ENCODE measurements around the gene DSEL.

DSEL gene

DNA sequence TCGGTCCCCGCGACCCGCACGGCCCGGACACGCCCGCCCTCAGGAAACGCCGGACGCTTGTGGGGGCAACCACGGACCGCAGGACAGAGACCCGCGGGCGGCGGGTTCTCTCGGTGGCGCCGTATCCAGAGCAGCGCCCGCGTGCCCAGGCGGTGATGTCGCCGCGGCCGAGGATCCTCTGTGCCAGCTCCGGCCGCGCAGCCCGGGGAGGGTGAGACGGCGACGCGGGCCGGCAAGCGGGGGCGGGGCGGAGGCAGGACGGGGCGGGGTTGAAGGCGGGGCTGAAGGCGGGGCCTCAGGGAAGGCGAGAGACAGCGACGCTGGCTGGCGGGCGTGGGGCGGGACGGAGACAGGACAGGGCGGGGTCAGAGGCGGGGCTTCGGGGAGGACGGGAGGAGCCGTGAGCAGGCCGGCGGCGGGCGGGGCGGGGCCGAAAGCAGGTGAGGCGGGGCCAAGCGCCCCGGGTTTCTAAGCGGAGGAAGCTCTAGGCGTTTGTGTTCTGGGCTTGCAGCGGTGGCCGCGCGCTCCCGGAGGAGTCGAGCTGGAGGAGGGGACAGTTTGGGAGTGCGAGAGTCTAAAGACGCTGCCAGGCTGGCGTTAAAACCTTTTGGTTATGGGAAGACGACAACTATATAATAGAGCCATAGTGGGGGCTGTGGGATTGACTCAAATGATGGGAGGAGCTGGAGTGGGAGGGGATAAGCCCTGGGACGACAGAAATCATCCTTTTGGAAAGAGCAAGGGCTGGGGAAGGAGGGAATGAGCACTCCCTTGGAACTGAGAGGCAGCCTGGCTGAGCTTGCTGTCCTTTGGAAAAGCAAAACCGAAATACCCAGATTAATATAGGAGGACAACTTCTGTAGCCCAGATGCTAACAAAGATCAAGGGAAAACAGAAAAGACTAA lies at the start of gene DSEL:
TSS of gene DSEL (minus strand) at position 182 of the 905 bp plus-strand sequence. CDS start 2,112 bp downstream, outside the sequence.
- peak; percentile 99 for DNase-seq (ENCODE audit: low read depth in 2 of 2)

DNA sequence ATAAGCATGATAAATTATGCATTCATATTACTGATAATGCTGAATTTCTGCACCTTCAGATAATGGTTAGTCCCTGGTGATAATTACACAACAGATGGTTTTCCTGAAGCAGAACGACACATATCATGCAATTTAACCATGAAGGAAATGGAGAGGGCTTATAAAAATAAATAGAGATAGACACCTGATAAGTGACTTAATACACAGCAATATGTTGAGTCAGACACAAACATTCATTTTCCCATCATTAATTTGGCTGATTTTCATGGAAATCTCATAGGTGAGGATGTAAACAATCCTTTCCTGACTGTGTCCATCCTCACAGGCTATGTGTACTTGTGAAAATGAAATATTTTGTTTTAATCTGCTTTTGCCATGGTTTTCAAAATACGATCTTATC lies 36.9 kb upstream of the DSEL start:
- DNase-seq (ENCODE audit: low read depth in 2 of 2), result no peak

DNA sequence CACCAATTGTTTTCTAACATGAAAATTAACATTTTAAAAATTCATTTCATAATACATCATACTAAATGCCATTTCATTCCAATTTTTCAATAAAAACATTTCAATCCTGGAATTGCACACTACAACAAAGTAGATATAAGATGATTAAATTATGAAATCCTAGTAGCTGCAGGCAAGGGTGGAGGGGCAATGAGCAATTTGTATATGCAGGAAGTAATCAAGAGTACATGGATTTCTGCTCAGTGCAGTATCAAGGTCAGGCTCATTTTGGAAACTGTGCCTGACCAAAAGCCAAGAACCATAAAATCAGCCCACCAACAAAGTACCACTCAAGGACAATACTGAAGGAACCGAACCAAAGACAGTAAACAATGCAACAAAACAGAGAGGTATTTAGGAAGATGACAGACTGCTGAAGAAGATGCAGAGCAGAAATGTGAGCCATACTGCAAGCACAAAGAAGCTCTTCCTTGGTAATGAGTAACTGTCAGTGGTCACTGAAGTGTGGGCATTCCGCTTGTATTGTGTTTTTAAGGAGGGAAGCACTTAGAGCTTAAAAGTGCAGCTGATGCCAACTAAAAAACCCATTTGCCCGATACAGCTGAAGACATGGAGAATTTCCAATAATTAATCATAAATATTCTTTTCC lies 34.5 kb upstream of the DSEL start:
- no peak for DNase-seq (ENCODE audit: low read depth in 2 of 2)

DNA sequence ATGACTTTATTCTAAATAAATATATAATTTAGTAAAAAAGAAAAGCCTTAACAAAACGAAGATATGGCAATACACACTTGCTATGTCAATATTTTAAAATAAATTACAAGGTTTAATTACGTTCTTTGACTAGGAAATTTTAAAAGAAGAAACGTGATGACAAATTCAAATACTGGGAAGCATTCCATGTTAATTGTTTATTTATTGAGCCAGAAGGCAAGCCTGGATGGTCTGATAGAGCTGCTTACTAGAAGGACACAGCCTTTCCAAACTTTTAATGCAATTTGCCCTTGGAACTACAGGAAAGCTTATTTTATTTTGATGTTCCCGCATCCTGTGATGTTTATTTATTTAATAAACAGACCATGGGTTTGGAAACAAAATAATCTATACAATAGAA lies 33.4 kb upstream of the DSEL start:
- DNase-seq (ENCODE audit: low read depth in 2 of 2), result no peak

DNA sequence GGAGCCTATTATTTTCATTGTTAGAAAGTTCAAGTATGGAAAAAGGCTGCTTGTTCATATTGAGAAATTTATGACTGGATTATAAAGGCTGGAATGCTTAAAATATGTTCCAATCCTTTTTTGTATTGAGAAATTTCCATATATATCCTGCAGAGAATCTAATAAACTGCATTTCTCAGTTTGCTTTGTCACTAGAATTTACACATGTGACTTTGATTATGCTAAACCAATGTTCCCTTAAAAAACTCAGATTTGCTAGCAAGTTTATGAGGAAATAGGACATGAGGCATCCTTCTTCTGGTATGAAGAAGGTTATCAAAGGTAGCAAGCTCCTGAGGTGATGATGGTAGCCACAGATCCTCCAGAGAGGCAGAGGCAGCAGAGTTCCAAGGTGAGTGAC lies 29.2 kb upstream of the DSEL start:
- no peak for DNase-seq (ENCODE audit: low read depth in 2 of 2)

DNA sequence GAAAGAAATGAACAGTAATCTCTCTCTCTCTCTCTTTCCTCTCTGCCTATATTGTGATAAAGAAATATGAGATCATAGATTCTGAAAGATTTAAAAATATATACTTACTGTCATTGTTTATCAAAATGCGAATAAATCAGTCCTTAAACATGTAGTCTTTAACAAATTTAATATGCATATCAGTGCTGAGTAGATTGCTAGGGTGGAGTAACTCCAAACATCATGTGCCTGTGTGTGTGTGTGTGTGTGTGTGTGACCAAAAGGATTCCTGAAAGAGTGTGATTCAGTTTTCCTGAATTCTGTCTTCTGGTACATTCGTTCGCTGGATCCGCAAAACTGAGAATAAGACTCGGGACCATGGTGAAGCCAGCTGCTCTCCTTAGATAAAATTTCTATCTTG lies 24.0 kb upstream of the DSEL start:
- DNase-seq (ENCODE audit: low read depth in 2 of 2), result no peak

DNA sequence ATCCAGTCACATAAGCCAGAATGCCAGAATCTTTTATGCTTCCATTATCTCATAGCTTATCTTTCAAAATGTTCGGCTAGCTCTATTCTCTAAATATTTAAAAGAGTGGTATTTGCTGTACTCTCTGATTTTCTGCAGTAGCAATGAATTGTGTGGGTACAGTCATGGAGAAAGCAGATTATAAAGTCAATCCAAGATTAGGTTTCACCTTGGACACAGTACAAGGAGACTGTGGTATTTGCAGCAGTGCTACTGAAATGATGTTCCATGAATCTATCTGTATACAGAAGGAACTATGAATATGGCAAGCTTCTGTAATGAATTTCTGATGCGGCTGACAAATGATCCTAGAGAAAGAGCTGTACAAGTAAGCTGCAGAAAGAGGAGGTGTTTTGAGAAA lies 15.4 kb upstream of the DSEL start:
- no peak for DNase-seq (ENCODE audit: low read depth in 2 of 2)

DNA sequence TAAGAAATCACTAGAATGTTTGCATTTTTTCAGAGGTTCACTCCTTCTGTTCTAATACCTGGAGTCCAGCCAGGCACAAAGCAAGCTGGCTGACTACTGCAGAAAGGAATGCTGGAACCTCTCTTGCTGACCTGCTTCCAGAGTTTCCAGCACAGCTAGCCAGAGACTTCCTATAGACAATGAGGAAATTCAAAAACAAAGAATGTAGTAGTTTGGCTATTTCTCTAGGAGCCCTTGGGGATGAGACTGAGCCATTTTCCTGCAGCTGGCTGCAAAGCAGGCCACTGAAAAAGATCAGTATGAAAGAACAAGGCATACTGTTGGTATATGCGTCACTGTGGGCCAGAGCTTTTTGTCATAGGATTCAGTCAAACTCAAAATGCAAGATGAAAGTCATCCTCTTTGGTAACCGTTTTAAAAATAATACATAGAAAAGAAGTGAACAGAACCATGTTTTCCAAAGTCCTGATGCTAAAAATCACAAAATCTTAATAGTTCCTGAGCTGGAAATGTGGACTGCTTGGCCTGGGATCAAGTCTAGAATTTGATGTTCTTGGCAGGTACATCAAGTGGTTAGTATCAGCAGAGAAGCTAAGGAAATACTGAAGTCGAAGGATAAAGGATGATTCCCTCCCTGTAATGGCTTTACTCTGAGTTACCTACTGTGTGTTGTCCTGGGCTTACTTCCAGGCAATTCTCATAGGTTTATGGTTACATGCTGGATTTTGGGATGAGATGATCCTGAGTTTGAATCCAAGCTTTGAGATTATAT lies 9.0 kb upstream of the DSEL start:
- no peak for DNase-seq (ENCODE audit: low read depth in 2 of 2)

DNA sequence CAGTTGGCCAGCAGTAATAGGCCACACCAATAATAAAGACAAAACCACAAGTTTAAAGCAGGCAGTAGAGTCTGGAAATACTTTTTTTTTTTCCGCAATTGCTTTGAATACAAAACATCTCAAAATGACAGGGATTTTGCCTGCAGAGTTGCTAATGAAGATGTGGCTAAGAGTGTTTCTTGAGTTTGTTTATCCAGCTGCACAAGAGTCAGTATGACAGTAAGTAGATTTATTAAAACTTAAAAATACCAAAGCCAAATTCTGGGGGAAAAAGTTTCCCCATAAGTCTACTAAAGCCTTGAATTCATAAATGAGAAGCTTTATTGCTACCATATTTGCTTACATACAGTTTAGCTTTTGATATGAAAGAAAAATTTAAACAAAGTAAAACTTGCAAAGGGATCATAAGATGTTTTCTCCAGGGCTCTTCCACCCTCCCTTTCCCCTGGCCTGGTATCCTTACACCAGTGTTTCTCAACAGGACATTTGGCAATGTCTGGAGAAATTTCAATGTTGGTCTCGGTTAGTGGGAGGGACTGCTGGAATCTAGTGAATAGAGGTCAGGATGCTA lies 3.9 kb upstream of the DSEL start:
- no peak for DNase-seq (ENCODE audit: low read depth in 2 of 2)

DNA sequence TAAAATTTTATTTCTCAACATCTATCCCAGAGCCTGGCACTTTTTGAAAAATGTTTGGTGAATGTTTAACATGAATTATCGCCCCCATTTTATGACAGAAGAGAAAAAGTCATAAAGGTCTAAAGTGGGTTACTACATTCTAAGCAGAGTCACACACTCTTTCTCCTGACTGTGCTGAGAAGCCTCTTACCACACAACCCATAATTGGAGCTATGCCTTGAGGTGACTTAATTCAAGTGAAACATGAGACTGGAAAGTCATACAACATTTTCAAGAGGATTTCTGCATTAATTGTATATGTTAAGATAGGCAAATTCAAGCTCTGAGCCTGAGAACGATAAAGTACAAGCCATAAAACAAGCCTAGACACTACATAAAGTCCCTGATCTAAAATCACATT lies 3.1 kb upstream of the DSEL start:
- no peak for DNase-seq (ENCODE audit: low read depth in 2 of 2)

DNA sequence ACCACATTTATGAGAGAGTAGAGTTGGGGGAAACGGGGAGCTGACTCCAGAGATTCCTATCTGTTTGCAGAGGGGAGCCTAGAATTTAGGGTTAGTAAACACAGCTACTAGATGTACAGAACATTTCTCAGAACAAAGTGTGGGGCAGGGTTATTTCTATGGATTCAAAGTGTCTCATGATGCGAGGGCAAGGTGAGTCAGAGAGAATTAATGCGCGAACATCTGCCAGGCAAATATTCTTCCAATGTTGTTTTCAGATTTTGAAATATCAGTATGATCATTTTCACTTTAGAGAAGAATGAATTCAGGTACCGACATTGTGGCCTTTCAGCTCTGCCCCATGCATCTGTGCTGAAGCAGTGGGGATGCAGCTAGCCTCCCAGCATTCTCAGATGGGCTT lies 2.0 kb upstream of the DSEL start:
- DNase-seq (ENCODE audit: low read depth in 2 of 2), result no peak

DNA sequence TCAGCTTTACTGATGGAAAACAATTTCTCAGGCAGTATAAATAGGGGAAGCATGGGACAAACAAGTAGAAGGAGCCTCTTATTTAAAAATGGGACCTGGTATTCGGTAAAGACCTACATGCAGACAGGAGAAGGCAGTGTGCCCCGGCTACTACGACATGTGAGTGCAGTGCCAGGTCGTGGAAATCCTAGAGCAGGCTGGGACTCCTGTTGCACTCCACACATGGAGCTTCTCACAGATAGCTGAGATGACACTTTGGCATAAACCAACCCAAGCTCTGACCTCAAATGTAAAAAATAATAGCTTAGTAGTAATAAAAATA lies 885 bp upstream of the DSEL start:
- DNase-seq (ENCODE audit: low read depth in 2 of 2), result no peak

DNA sequence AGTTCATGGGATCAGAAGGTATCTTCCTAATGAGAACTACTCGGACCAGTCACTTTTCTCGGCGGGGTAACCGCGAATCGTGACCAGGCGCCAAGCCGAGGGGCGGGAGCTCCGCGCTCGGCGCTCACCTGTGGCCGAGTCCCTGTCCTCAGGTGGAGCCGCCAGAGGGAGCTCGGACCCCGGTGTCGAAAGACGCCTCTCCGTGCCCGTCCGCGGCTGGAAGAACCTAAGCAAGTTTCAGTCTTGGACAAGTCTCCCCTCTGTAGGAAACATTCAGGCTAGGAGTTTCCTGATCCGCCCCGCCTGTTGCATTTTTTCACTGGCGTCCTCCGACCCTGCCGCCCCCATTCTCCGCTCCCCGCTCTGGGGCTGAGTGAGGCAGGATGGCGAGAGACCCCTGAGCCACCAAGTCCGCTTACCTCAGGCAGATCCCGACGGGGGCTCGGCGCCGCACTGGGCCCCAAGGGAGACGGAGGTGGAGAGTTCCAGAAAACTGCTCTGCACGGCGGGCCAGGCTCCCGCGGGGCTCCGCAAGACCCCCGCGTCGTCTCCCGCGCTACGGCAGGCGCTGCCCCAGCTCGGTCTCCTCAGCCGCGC lies 480 bp downstream of the DSEL start:
- peak; percentile 27 to 32 for DNase-seq (ENCODE audit: low read depth in 2 of 2)

DNA sequence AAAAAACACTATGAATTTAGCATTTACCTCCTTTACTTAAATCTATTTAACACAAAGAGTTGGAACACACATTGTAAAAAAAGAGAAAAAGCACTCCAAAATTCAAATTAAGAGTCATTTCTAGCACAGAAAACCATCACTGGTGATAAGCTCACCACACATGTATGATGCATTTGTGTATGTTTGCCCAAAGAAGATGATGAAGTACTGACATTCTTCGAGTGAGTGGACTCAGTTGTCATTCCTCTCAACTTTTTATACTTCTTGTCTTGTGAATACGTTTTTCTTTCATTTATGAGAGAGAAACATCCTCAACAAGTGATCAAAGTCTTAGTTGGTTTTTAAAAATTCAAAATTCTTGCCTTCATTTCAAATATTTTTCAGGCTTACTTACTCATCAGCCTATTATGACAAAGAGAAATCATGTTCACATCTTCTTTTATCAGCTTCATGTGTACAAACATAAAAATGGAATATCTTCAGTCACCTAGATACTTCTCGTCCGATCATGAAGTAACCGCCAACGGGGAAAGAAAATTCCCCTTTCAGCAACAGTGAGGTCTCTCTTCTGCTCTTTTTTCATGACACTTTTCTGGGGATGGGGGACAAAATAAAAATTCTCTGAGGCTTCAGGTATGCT lies 1.5 kb downstream of the DSEL start:
- DNase-seq (ENCODE audit: low read depth in 2 of 2), result no peak

DNA sequence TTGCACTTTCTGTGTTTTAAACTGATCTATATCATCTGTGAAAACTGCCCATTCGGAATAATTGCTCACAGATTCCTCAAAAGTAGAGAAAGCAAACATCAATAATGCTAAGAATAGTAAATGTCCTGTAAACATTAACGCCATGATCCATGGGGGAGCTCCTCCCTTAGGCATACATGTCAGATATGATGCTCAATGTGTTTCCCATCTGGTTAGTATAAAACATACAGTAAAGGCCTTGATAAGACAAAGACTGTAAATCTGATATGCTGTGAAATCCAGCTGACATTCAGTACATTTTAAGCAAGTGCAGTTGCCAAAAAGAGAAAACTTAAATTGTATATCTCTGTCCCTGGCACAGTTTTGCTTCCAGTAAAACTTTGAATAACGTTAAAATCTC lies 2.1 kb downstream of the DSEL start:
- no peak for DNase-seq (ENCODE audit: low read depth in 2 of 2)

DNA sequence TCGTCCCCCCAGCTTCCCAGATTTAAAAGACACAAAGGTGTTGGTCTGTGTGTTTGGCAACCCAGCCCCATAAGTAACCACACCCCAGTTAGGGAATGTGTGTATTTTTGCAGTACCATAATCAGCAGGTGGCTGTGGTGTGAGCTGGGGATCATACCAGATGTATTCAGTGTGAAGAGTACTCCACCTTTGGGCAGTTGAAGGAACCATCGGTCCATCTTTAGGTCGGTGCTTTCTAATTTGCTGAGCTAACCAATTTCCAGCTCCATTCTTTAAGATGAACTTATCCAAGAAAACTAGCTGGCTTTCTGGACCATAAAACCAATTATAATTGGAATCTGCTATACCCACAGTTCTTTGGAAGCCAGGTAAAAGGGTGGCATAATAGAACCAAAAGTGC lies 3.2 kb downstream of the DSEL start:
- no peak for DNase-seq (ENCODE audit: low read depth in 2 of 2)

DNA sequence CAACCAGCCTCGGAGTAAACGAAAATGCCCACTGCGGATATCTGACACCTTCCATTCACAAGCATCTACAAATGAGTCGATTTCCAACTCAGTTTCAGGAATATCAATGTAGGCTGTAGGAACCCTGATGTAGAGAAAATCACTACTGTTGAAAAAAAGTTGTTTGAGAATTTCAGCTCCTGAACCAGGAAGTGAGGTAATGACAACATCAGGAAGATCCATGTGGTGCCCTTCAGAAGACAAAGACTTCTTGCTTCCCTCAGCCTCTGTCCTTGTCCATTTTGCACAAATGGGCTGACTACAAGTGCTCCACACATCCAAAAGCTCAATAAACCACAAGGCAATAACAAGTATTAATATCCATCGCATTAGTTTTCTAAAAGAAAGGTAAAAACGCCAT lies 4.7 kb downstream of the DSEL start:
- no peak for DNase-seq (ENCODE audit: low read depth in 2 of 2)

DNA sequence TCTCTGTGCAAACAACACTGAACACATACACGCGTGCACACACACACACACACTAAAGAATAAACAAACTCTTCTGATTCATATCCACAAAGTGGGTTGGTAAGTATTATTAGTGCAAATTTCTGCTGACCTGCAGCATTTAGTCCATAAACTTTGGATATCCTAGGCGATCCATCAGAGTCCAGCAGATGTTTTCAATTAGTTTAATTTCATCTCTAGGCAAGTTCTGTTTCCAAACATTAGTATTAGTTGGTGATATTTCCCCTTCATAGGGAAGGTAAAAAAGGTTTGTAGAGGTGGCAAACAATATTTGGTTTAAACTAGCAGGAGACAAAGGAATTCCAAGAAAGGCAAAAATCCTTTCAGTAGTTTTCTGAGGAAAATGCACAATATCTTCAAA lies 5.7 kb downstream of the DSEL start:
- DNase-seq (ENCODE audit: low read depth in 2 of 2), result no peak

DNA sequence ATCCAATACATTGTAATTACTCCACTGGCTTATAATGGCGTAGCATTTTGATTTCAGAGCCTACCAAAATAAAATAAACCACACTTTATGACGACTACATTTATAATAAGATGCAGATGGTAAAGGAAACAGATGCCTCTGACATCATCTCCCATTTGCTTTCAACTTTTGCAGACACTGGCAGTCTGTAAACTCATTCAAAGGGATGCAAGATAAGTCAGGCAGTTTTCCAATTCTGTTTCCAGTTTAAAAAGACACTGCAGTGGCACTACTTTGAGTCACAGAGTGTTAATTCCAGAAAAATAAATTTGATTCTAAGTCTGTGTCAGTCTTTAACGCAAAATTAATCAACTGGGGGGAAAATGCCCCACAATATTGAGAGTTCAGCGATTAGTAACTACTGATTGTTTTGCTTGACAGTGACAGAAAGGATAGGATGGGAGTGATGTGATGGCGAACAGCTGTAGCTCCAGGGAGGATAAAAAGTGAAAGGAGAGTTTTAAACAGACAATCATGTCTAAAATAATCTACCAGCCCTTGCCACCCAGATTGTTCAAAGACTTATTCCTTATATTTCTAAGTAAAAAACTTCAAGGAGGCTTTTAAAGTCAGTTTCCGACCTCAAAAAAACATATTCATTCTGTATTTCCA lies 6.7 kb downstream of the DSEL start:
- DNase-seq (ENCODE audit: low read depth in 2 of 2), result no peak

DNA sequence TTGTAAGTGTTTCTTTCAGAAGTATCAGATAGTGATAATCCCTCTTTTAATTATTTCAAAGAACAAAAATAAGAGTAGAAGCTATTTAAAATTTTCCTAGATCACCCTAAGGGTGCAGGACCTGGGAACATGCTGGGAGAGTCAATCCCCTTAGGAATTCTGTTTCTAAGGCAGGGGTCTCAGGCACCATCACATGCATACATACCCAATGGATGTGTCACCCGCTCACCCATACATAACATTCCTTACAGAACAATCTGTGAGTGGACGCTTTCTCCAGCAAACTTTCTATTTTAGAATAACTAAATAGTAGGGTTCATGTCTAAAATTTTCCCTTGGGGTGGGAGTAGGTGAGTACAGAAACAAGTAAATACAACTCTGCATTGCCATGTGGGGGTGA lies 8.4 kb downstream of the DSEL start:
- no peak for DNase-seq (ENCODE audit: low read depth in 2 of 2)

DNA sequence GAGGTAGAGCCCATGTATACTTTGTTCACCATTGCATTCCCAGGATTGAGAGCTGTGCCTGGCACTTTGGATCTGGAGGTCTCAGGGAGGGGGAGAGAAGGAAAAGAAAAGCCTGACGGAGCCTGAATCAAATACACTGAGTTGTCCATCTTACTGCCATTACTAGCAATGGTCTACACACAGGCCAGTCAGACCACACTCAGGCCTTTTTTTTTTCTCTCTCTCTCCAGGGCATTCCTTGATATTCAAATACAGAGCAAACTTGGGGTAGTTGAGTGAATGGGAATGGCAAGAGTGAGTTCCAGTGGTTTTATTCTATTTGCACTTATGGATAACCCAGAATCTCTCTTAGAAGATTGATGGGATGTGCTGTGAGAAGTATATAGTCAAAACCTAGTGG lies 11.8 kb downstream of the DSEL start:
- DNase-seq (ENCODE audit: low read depth in 2 of 2), result no peak
